Stimulated activated naive B cell treated with anti-CD40 and anti-IgM and Interleukin-4, amounts not matched to agents 10 μg/mL and 1 μg/mL and 100 μg/mL, for 72 hours (primary cell): ENCODE data around the gene CABP2.
"Not testable (repeated sequence)": the region's sequence is repeated elsewhere in the genome, so short reads cannot be mapped to it uniquely, and the experiment has no call there.

Source experiments
- ATAC-seq, 2 donors: fragments of 150-1000 bp; cut with Tn5 transposase; replicated peaks; 2 replicates each; pipeline ENCODE4 v1.10.0; 2021; ENCODE audit warnings: moderate library complexity in 1 of 2
- DNase-seq: peaks from one replicate; pipeline ENCODE4 v3.0.0; 2021
- H3K27ac Mint-ChIP-seq: one replicate; pipeline ENCODE4 v1.8.0; 2022; ENCODE audit warnings: mild to moderate bottlenecking, mixed read lengths
- H3K27me3 Mint-ChIP-seq, 2 donors: one replicate each; pipeline ENCODE4 v1.8.0; 2022; ENCODE audit warnings: mixed read lengths in 2 of 2
- H3K36me3 Mint-ChIP-seq, 2 donors: one replicate each; pipeline ENCODE4 v1.8.0; 2022; ENCODE audit warnings: mixed read lengths in 2 of 2, mild to moderate bottlenecking in 1 of 2
- H3K4me1 Mint-ChIP-seq, 2 donors: one replicate each; pipeline ENCODE4 v1.8.0; 2022; ENCODE audit warnings: mixed read lengths in 2 of 2, mild to moderate bottlenecking in 1 of 2
- H3K4me3 Mint-ChIP-seq, 2 donors: one replicate each; pipeline ENCODE4 v1.8.0; 2022; ENCODE audit warnings: mild to moderate bottlenecking in 2 of 2, mixed read lengths in 2 of 2, moderate library complexity in 1 of 2
- H3K9me3 Mint-ChIP-seq, 2 donors: one replicate each; pipeline ENCODE4 v1.8.0; 2022; ENCODE audit warnings: mixed read lengths in 2 of 2, mild to moderate bottlenecking in 1 of 2

Gene CABP2

DNA sequence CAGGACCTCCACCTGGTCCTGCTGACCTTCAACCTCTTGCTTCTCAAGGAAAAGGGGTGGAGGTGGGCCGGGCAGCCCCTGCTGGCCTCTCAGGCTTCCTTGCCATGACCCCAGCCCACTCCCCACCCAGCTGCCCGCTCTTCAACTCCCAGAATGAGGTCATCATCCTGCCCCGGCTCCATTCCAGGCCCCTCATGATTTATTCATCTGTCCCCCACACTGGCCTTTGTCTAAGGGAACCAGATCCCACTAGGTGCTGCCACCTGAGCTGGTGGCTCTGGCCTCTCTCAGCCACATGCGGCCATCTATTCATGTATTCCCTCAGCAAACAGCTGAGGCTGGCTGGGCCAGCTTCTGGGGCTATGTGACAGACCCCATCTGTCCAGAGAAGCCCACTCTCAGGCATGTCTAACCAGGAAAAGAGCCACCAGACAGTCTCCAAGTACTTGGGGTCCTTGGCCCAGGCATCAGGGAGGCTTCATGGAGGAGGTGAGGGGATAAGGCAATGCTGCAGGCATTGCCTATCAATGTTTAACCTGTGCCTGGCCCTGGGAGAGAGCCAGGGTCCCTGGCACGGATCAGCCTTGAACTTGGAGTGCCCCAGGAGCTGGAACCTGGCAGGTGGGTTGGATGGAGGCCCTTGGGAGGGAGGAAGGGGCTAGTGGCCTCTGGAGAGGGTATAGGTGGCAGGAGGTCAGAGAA lies 2.2 kb upstream of the CABP2 start:
- no peak overlapping the region for H3K4me3 Mint-ChIP-seq
- no peak for DNase-seq
- H3K9me3 Mint-ChIP-seq: peaks cover 0 to 3% of the 10 kb centered on the region in 2 donors
- no peaks in the 10 kb centered on the region for H3K36me3 Mint-ChIP-seq
- H3K27me3 Mint-ChIP-seq: peaks cover 24 to 37% of the 10 kb centered on the region in 2 donors
- no peaks in the 10 kb centered on the region for H3K4me1 Mint-ChIP-seq
- ATAC-seq: no peak
- H3K27ac Mint-ChIP-seq: no peak overlapping the region

DNA sequence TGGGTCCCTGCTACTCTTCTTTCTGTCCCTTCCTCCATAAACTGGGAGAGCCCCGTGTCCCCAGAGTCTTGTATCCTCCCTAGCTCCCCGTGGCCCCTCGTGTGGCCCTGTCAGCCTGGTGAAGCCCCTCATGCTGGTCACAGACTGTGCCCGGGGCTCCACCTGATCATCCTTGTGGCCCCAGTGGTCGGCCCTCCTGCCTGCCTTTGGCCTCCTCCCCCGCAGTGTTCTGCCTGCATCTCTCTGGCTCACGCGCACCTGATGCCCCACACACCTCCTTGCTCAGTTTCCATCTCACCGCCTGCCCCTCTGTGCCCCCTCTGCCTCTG lies 1.2 kb upstream of the CABP2 start:
- no peak overlapping the region for H3K27ac Mint-ChIP-seq
- H3K9me3 Mint-ChIP-seq: peaks cover 0 to 3% of the 10 kb centered on the region in 2 donors
- no peaks in the 10 kb centered on the region for H3K36me3 Mint-ChIP-seq
- ATAC-seq: no peak
- H3K4me3 Mint-ChIP-seq: no peak overlapping the region
- no peaks in the 10 kb centered on the region for H3K4me1 Mint-ChIP-seq
- H3K27me3 Mint-ChIP-seq: peaks cover 23 to 35% of the 10 kb centered on the region in 2 donors
- no peak for DNase-seq

DNA sequence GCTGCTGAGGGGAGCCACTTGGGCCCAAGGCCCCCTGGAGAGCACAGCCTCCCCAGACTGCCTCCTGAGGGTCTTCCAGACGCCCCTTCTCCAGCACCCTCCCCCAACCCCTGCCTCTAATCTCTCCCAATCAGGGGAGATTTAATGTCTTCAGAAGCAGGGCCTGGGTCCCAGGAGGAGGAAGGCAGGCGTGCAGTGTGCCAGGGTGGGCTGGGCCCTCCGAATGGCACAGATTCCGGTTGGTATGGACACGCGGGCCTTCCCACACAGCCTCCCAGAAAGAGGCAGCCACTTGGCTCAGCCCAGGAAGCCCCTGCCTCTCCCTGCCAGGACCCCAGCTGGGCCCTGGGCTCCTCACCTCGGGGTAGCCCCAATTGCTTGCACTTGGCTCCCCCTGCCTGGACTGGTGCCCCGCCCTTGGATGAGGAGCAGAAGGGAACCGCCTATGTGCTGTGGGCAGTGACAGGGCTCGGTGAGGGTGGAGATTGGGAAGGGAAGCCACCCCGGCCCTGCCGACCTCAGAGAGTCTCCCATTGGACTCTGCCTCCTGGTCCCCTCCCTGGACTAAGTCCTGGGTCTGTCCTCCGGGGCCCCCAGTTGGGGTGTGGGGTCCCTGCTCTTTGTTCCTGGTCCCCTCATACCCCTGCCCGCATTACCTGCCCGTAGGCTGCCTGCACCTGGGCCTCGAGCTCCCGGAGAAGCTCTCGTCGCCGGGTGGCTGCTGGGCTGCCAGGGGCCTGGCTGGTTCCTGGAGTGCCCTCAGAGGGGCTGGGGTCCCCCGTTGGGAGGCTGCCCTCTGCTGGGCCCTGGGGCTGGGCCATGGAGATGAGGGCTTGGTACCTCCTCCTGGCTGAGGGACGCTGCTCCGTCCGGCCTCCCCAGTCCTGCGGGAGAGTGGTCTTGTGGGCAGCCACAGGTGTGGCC lies 572 bp upstream of the CABP2 start:
- no peaks in the 10 kb centered on the region for H3K4me1 Mint-ChIP-seq
- DNase-seq (no peak), ATAC-seq (no peak)
- H3K27me3 Mint-ChIP-seq: peaks cover 22 to 30% of the 10 kb centered on the region in 2 donors
- H3K27ac Mint-ChIP-seq: no peak overlapping the region
- H3K36me3 Mint-ChIP-seq: no peaks in the 10 kb centered on the region
- no peak overlapping the region for H3K4me3 Mint-ChIP-seq
- H3K9me3 Mint-ChIP-seq: peaks cover 0 to 3% of the 10 kb centered on the region in 2 donors

DNA sequence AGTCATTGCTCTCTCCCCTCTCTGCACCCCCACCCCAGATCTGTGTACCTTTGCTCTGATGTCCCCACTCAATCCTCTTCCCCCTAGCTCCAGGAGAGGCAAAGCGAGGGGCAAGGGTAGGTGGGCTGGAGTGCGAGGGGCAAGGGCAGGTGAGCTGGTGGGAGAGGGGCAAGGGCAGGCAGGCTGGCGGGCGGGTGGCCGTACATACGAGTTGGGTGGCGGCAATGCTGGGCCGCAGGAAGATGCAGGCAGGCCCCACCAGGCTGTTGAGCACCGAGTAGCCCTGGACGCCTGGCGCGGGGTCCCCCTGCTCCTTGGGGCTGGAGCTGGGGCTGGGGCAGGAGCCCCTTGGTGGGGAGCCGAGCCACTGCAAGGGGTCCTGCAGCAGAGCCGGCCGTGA lies 908 bp downstream of the CABP2 start:
- H3K4me3 Mint-ChIP-seq: no peak overlapping the region
- H3K27me3 Mint-ChIP-seq: peaks cover 21 to 29% of the 10 kb centered on the region in 2 donors
- no peak for ATAC-seq
- no peak overlapping the region for H3K27ac Mint-ChIP-seq
- no peaks in the 10 kb centered on the region for H3K4me1 Mint-ChIP-seq
- H3K36me3 Mint-ChIP-seq: no peaks in the 10 kb centered on the region
- no peak for DNase-seq
- H3K9me3 Mint-ChIP-seq: peaks cover 0 to under 1% of the 10 kb centered on the region in 2 donors

DNA sequence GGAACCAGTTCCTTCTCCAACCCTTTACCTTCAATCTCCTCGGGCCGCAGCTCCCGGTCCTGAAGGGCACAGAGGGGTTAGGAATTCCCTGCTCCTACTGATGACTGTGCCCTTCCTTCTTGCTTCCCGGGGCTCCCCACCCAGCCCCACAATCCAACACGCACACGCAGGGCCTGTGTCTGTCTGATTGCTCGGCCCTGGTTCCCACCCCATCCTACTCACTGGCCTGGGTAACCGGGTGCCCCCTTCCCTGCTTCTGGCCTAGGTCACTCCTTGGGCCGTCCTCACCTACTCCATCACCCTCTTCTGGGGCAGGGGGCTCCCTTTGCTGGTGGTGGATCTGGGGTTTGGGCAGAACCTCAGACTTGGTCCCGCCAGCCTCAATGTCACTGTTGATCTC lies 1.3 kb downstream of the CABP2 start:
- no peak overlapping the region for H3K27ac Mint-ChIP-seq

DNA sequence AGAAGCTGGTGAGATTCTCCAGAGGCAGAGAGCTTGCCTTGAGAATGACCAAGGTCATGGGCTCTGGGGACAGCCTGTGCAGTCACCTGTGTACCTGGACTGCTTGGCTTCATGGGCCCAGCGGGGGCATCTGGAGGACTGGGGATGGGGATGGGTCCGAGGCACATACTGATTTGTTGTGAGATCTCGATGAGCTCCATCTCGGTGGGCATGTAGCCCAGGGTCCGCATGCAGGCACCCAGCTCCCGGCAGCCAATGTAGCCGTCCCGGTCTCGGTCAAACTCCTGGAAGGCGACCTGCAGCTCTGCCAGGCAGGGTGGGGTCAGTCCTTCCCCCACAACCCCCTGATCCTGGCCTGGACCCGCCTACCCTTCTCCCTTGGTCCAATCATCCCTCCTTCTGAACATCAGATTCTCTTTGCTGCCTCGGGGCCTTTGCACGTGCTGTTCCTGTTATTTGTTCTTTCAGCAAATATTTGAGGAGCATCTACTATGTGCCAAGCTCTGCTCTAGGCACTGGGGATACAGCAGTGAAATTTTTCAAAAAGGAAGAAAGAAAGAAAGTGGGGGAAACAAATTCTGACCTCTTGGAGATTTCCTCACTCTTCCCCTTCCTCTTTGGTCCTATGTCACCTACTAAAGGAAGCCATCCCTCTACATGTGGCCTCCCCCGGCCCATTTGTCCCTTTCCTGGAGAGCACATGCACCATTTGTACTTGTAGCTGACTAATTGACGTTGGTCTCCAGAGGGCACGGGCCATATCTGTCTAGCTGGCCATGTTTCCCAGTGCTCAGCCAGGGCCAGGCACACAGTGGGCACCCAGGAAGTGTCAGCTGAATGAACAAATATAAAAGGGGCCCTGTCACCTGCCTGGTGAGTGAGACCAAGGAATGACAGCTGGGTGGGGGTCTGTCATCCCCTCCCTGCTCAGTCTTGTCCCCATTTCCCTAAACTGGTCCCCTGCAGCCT lies 2.1 kb downstream of the CABP2 start:
- Mint-ChIP-seq H3K27me3 (peaks cover 17 to 22% of the 10 kb centered on the region in 2 donors), H3K36me3 (no peaks in the 10 kb centered on the region), H3K9me3 (no peaks in the 10 kb centered on the region), H3K27ac (no peak overlapping the region), H3K4me3 (no peak overlapping the region), H3K4me1 (no peaks in the 10 kb centered on the region)
- ATAC-seq: no peak
- no peak for DNase-seq

More for the DNA sequence above, 1.3 kb downstream of the CABP2 start:
- Mint-ChIP-seq H3K27me3 (peaks cover 18 to 27% of the 10 kb centered on the region in 2 donors), H3K36me3 (no peaks in the 10 kb centered on the region), H3K9me3 (no peaks in the 10 kb centered on the region), H3K4me3 (no peak overlapping the region), H3K4me1 (no peaks in the 10 kb centered on the region)
- DNase-seq: no peak
- no peak for ATAC-seq

DNA sequence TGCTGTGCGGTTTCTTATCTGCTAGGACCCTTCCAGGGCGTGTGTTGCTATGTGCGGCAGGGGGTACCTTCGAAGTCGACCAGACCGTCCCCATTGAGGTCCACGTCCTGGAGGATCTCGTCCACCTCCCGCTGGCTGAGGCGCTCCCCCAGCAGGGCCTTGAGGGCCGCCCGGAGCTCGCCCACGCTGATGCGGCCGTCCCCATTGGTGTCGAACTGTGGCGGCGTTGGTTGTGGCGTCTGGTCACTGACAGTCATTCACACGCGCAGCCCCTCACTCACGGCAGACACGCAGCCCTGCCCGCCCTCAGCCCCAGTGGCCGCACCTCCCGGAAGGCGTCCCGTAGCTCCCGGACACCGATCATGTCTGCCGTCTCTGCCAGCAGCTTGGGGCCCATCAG lies 3.5 kb downstream of the CABP2 start:
- no peaks in the 10 kb centered on the region for H3K36me3 Mint-ChIP-seq
- DNase-seq (no peak), ATAC-seq (no peak)
- no peaks in the 10 kb centered on the region for H3K4me1 Mint-ChIP-seq
- H3K27me3 Mint-ChIP-seq: peaks cover 12 to 26% of the 10 kb centered on the region in 2 donors
- no peak overlapping the region for H3K27ac Mint-ChIP-seq
- H3K4me3 Mint-ChIP-seq: no peak overlapping the region
- no peaks in the 10 kb centered on the region for H3K9me3 Mint-ChIP-seq

DNA sequence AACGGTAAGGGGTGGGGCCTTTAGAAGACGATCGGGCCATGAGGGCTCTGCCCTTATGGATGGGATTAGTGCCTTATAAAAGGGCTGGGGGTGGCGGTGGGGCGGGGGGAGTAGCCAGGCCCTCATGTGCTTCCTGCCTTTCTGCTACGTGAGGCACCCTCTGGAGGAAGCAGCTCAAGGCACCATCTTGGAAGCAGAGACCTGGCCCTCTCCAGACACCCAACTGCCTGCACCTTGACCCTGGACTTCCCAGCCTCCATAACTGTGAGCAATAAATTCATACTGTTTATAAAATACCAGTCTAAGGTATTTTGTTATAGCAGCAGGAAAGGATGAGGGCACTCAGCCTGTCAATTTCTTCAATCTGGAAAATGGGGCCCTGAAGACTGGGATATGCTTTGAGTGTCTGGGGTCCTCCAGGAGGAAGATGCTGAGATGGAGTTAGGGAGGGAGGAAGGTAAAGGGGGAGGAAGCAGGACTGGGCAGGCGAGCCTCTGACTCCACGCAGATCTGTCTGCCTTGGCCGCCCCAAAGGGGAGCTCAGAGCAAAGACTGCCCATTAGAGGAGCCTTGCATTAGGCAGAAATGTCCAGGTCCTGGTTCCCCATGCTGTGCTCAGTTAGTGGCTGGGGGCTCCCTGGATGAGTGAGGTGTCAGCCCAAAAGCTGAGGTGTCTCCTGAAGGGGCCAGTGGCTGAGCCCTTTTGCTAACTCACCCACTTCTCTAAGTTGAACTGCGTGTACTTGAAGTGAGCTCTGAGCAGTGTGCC lies 5.3 kb downstream of the CABP2 start:
- Mint-ChIP-seq H3K27ac (no peak overlapping the region), H3K4me1 (no peaks in the 10 kb centered on the region), H3K9me3 (no peaks in the 10 kb centered on the region), H3K27me3 (peaks cover 14 to 29% of the 10 kb centered on the region in 2 donors), H3K36me3 (no peaks in the 10 kb centered on the region), H3K4me3 (no peak overlapping the region)
- no peak for ATAC-seq
- no peak for DNase-seq

DNA sequence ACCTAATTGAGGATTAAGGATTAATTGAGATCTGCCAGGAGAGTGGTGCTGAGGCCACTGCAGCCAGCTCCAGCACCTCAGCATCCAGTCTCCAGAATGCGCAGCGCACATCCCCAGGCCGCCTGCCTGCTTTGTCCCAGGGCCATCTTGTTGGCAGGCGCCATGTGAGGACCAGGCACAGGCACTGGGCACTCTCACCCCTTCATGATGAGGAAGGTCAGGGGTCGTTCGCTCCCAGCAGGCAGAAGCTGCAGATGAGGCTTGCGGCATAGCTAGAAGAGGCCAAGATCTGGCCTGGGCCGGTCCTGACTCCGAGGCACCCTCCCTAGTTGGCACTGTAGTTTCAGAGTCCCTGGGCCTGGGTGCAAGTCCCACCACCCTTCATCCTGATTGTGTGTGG lies 6.4 kb downstream of the CABP2 start:
- Mint-ChIP-seq H3K4me3 (no peak overlapping the region), H3K27ac (no peak overlapping the region), H3K4me1 (no peaks in the 10 kb centered on the region), H3K36me3 (no peaks in the 10 kb centered on the region), H3K27me3 (peaks cover 14 to 37% of the 10 kb centered on the region in 2 donors), H3K9me3 (no peaks in the 10 kb centered on the region)
- ATAC-seq (no peak), DNase-seq (no peak)

DNA sequence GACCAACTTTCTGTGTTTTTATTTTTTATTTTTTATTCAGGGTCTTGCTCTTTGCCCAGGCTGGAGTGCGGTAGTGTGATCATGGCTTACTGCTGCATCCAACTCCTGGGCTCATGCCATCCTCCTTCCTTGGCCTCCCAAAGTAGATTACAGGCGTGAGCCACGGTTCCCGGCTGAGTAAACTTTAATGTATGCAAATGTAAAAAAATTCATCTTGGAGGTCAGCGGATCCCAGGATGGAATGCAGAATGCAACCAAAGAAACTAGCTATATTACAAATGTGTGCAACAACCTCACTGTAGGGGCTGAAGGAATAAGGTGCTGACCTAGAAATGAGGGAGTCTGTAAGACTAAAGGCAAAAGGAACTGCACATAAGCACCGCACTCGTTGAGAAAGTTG lies 9.1 kb downstream of the CABP2 start:
- H3K36me3 Mint-ChIP-seq: no peaks in the 10 kb centered on the region
- H3K27me3 Mint-ChIP-seq: peaks cover 20 to 41% of the 10 kb centered on the region in 2 donors
- H3K27ac Mint-ChIP-seq: no peak overlapping the region

DNA sequence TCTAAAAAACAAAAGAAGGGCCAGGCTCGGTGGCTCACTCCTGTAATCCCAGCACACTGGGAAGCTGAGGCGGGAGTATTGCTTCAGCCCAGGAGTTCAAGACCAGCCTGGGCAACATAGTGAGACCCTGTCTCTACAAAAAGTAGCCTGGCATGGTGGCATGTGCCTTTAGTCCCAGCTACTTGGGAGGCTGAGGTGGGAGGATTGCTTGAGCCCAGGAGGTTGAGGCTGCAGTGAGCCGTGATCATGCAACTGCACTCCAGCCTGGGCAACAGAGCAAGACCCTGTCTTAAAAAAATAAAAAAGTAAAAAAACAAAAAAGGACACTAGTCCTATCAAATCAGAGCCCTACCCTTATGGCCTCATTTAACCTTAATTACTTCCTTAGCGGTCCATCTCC lies 11.7 kb downstream of the CABP2 start:
- not testable (repeated sequence) for H3K27ac Mint-ChIP-seq, ATAC-seq, DNase-seq, H3K4me3 Mint-ChIP-seq, H3K9me3 Mint-ChIP-seq, H3K36me3 Mint-ChIP-seq
- Mint-ChIP-seq H3K4me1 (peaks cover 15 to 23% of the 10 kb centered on the region in 2 donors), H3K27me3 (peaks cover 12 to 32% of the 10 kb centered on the region in 2 donors)

More for the DNA sequence above, 9.1 kb downstream of the CABP2 start:
- DNase-seq (no peak), ATAC-seq (no peak)
- Mint-ChIP-seq H3K4me3 (no peak overlapping the region), H3K4me1 (peaks cover 2 to 3% of the 10 kb centered on the region in 2 donors), H3K9me3 (no peaks in the 10 kb centered on the region)

DNA sequence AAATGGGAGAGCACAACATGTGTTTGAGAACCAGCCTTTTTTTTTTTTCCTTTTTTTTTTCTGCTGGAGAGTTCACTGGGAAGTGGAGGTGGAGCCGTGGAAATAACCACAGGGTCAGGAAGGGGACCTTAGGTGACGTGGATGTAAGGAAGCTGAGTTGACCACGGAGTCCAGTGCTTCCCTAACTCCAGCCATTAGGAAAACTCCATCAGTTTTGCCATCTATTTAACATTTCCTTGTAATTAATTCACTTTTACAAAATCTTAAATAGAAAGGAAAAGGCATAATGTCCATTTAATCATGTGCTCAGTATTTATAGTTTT lies 13.3 kb downstream of the CABP2 start:
- Mint-ChIP-seq H3K9me3 (no peaks in the 10 kb centered on the region), H3K27me3 (peaks cover 12 to 21% of the 10 kb centered on the region in 2 donors), H3K4me3 (no peak overlapping the region), H3K4me1 (peaks cover 25 to 36% of the 10 kb centered on the region in 2 donors), H3K27ac (peak overlapping the region; percentile 32), H3K36me3 (peaks cover 6% of the 10 kb centered on the region in 2 donors)
- ATAC-seq (no peak), DNase-seq (no peak)

DNA sequence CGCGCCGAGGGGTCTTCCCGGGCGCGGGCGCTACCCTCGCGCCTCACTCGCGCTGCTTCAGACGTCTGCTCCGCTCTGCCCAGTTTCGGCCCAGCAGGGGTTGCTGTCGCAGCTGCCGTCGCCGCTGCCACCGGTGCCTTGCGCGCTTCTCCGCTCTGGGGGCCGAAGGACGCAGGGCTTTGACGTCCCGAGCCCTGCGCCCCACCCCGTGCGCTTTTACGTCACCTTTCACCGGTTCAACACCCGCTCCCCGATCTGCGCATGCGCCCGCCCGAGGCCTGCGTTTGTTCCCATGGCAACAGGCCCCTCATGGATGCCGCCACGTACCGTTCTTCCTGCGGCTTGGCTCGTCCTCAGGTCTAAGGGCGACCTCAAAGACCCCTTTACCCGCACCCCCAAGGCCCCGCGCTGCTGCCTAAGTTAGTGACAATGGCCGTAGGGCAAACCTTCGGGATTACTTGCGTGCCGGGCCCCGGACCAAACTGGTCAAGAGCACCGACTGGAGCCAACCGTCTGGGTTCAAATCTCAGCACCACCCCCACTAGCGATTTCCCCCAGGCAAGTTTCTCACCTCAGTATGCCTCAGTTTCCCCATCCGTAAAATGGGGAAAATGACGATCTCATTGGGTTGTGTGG lies 14.6 kb downstream of the CABP2 start:
- peak; percentile 96 for DNase-seq

More for the DNA sequence above, 14.6 kb downstream of the CABP2 start:
- H3K4me1 Mint-ChIP-seq: peaks cover 28 to 45% of the 10 kb centered on the region in 2 donors
- peak; percentile 48 to 54 for ATAC-seq
- peaks cover 7 to 11% of the 10 kb centered on the region in 2 donors for H3K36me3 Mint-ChIP-seq
- peak overlapping the region; percentile 91 for H3K27ac Mint-ChIP-seq
- H3K27me3 Mint-ChIP-seq: peaks cover 7 to 12% of the 10 kb centered on the region in 2 donors
- H3K4me3 Mint-ChIP-seq: peak overlapping the region; percentile 85 to 87
- no peaks in the 10 kb centered on the region for H3K9me3 Mint-ChIP-seq
